ENCODE measurements around the gene DNAJC4.
A peak's percentile ranks its signal among the peaks of the same experiment; 100 is the strongest.

Gene DNAJC4

DNA sequence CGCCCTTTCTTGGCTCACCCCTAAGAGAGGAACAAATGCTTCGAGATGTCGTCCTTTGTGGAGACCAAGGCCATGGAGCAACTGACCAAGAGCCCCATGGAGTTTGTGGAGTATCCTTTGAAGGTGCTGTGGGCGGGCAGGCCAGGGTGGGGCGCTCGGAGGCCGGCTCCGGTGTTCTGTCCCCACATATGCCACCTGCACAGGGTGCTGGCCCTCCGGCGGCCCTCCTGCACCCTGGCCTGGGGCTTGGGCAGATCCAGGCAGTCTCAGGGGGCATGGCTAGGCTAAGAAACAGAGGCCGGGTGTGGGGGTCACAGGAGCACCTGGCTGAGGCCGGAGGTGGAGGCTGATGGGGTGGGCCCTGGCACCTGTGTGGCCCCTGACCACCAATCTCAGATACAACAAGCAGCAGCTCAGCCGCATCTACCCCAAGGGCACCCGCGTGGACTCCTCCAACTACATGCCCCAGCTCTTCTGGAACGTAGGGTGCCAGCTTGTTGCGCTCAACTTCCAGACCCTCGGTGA lies 31.3 kb downstream of the DNAJC4 start:
- DNase-seq: no peak

- DNase-seq: no peak
These were observed 32.1 kb downstream of the DNAJC4 start for GRCh38 chr11:64262271-64263002.

DNA sequence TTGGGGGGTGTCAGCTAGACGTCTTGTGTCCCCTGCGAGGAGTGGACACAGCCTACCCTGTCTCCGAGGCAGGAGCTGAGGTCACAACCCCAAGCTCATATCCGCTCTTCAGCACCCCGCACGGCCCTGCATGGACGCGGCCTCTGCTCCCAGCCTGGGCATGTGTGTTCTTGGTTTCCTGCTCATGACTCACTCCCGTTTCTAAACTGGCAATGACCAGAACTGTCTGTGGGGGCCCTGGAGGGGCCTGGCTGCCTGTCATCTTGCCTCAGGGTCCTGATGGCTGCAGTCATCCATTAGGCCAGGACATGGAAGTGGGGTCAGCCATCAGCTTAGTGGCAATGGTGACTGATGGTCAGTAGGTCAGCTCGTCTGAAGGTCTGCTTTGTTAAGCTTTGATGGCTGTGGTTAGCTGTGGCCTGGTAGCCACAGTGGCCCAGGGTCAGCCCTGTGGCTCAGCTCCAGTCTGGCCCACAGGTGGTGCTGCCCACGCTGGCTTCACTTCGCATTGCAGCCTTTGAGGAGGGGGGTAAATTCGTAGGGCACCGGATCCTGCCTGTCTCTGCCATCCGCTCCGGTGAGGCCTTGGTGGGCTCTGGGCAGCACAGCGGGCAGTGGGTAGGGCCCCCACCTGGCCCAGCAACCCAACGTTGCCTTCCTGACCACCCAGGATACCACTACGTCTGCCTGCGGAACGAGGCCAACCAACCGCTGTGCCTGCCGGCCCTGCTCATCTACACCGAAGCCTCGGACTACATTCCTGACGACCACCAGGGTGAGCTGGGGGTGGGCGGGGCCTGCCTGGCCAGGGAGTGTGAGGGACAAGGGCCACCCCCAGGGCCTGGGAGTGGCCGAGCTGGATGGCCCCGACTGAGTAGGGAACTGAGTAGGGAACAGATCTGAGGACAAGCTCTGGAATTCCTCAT lies 32.9 kb downstream of the DNAJC4 start:
- no peak for DNase-seq

GRCh38 chr11:64263947-64264317 lies 33.6 kb downstream of the DNAJC4 start:
- DNase-seq: no peak

DNA sequence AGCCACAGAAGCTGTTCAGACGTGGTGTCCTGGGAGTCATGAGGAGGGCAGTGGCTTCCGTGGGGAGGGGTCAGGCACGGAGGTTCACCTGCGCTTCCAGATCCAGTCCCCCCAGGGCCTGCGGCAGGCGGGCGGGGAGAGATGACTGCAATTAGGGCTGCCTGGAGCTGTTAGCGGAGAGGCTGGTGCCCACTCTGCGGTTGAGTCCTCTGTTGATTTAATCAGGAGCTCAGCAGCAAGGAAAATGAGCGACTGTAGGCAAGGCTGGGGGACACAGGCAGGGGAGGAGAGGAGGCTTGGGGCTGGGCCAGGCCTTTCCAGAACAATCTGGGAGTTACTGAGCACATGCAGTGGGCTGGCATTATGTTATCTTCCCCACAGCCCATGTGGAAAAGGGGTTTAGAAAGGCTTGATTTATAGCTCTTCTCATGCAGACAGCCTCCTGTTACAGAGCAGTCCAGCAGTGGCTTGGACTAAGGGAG lies 34.1 kb downstream of the DNAJC4 start:
- DNase-seq: no peak

DNA sequence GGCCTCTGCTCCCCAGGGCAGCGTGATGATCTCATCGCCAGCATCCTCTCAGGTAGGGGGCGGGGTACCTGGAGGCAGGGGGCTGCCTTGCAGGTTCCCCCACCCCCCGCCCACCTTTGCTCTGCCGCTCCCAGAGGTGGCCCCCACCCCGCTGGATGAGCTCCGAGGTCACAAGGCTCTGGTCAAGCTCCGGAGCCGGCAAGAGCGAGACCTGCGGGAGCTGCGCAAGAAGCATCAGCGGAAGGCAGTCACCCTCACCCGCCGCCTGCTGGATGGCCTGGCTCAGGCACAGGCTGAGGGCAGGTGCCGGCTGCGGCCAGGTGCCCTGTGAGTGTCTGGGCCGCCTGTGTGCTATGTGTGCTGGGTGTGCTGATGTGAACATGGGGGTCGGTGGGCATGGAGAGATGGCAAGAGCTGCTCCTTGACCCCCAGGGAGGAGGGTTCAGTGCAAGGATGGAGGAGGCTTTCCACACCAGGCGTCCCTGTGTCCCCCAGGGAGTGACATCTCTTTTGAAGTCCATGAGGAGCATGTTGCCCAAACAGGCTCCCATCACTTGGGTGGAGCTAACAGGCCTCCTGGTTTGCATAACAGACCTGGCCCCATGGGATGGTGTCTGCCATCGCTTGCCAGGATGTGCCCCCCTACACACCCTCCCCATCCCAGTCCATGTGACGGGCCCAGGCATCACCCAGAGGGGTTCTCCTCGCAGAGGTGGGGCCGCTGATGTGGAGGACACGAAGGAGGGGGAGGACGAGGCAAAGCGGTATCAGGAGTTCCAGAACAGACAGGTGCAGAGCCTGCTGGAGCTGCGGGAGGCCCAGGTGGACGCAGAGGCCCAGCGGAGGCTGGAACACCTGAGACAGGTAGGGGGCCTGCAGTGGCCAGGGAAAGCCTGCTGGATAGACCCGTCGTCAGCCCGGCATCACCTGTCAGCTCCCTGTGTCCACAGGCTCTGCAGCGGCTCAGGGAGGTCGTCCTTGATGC lies 35.1 kb downstream of the DNAJC4 start:
- no peak for DNase-seq

GRCh38 chr11:64266339-64266738 lies 36.0 kb downstream of the DNAJC4 start:
- DNase-seq: no peak

DNA sequence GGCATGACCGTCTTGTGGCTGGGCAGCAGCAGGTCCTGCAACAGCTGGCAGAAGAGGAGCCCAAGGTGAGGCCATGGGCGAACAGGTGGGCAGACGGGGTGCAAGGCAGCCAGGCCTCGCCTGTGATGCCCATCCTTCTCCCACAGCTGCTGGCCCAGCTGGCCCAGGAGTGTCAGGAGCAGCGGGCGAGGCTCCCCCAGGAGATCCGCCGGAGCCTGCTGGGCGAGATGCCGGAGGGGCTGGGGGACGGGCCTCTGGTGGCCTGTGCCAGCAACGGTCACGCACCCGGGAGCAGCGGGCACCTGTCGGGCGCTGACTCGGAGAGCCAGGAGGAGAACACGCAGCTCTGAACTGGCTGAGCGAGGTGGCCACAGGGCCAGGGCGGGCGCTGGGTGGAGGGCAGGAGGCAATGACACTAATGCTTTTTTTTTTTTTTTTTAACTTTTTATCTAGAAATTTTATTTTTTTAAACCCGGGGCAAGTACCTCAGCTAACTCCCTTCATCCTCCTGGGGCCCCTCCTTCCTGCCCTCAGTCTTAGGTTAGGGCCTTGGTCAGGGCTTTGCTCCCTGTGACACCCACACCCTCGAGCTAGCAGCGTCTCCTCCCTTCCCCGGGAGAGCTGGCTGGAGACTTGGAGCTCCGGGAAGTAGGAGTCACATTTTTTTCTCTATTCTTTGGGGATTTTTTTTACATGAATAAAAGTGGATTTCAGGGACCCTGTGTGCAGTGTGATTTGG lies 37.0 kb downstream of the DNAJC4 start:
- no peak for DNase-seq

- no peak for DNase-seq
These were observed 37.9 kb downstream of the DNAJC4 start for GRCh38 chr11:64268025-64268892.

DNA sequence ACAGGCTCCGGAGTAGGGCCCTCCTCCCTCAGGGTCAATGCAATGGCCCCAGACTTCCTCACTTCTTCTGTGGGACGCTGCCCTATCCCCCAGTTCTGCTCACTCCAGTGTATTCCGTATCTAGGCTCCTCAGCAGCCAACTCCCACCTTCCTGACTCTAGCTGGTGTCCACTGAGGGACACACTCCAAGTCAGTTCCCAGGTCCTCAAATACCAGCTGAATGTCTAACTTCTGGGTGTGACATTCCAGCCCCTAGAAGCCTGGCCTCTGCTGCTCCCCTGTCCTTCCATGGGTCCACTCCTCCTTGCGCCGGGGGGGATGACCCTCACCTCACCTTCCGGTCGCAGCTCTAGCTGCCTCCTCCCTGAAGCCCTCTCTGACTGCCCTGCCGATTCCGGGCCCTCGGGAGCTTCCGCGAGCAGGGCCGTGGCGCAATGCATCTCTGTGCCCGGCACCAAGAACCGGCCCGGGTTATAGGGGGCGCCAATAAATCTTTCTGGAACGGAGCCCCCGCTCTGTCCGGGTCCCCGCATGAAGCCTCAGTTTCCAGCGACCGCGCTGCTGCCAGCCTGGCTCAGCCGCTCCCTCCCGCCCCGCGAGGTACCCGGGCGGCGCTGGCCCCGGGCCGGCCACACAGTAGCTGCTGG lies 38.7 kb downstream of the DNAJC4 start:
- DNase-seq: peak; percentile 37 to 55

- peak; percentile 97 to 98 for DNase-seq
These were observed 39.3 kb downstream of the DNAJC4 start for GRCh38 chr11:64269540-64270220.

GRCh38 chr11:64275031-64275800 lies 44.9 kb downstream of the DNAJC4 start:
- DNase-seq: no peak

DNA sequence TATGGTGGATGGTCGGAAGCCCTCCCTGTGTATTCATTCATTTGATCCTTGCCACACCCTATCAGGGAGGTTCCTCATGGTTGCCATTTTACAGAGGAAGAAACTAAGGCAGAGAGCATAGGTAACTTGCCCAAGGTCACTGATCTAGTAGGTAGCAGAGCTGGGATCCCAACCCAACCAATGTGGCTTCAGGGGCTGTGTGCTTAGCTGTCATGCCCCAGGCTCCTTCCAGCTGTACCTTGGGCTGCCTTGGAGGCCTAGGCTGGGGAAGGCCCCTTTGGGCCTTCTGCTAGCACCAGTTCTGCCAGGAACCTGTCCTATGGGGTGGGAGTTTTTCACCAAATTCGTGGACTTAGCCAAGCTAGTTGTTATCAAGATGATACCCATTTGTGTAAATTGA lies 45.5 kb downstream of the DNAJC4 start:
- DNase-seq: no peak

DNA sequence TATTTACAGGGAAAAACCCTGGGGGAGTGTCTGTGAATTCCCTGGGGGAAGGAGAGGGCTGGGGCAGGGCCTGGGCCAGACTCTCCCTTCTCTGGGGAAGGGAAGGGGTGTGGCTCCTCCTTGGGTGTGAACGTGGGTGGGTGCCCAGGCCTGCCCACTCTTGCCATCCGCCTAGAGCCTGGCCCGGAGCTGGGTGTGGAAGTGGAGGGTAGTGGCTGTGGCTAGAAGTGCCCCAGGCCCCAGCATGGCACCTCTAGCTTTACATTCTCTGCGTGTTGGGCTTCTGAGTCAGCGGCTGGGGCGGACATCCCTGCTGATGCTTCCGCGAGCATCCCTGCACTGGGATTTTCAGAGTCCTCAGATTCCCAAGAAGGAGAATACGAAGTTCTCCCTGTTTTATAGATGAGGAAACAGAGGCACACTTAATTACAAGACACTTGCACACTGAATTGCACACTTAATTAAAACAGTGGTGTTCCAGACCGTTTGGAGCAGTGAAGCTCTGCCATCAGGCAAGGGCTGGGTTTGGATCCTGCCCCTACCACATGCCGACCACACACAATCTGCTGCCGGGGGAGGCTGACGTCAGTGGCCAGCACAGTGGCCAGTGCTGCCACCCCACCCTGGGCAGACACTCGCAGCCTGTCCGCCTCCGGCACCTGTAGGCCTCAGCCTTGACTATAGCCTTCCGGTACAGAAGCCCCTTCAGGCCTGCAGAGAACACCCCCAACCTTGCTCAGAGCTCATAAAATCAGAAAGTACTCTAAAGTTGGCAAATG lies 46.5 kb downstream of the DNAJC4 start:
- no peak for DNase-seq

- no peak for DNase-seq
These were observed 48.3 kb downstream of the DNAJC4 start for GRCh38 chr11:64278576-64279190.

DNA sequence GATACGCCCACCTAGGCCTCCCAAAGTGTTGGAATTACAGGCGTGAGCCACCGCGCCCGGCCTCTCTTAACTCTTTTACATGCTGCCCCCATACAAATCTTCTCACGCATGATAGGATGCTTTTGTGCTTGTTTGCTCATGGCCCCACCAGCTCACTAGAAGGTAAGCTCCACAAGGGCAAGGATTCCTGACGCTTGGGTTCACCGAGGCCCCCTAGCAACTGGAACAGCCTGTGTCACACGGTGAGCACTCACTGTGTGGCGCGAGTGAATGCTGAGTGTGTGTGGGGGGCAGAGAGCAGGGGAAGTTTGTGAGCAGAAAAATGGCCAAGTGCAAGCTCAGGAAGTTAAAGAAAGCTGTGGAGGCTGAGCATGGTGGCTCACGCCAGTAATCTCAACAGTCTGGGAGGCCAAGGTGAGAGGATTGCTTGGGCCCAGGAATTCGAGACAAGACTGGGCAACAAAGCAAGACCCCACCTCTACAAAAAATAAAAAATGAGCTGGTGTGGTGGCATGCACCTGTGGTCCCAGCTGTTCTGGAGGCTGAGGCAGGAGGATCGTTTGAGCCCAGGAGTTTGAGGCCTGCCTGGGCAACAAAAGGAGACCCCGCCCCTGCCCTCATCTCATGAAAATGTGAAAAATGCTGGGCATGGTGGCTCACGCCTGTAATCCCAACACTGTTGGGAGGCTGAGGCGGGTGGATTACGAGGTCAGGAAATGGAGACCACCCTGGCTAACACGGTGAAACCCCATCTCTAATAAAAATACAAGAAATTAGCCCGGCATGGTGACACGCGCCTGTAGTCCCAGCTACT lies 51.8 kb downstream of the DNAJC4 start:
- DNase-seq: no peak

- no peak for DNase-seq
These were observed 52.7 kb downstream of the DNAJC4 start for GRCh38 chr11:64283092-64283491.

Measured in CD4-positive, alpha-beta T cell treated with Interleukin-1 beta for 1 hour (primary cell).